Gastrocnemius medialis (tissue), 4 donors: Measurements from ENCODE around the gene RB1.

ENCODE experiments used
- POLR2A ChIP-seq, 2 donors: fragments of 450-650 bp; IDR thresholded peaks; one replicate each; pipeline ENCODE4 v1.6.1; 2017; ENCODE audit warnings: antibody characterized with exemption in 2 of 2, mild to moderate bottlenecking in 2 of 2, moderate library complexity in 2 of 2
- TF ChIP-seq, protein P1 (sequence below), 5 experiments: fragments of 450-650 bp in 3 of 5; fragments of 200-600 bp in 2 of 5; sonication (generic) in 2 of 5; IDR thresholded peaks in 4 of 5; conservative IDR thresholded peaks in 1 of 5; 1 replicate in 4 of 5; 2 replicates in 1 of 5; pipeline ENCODE4 v1.5.1; 2016 to 2019; ENCODE audit warnings: antibody characterized with exemption in 5 of 5, mild to moderate bottlenecking in 3 of 5, moderate library complexity in 3 of 5

- TF ChIP-seq, protein P1, sequence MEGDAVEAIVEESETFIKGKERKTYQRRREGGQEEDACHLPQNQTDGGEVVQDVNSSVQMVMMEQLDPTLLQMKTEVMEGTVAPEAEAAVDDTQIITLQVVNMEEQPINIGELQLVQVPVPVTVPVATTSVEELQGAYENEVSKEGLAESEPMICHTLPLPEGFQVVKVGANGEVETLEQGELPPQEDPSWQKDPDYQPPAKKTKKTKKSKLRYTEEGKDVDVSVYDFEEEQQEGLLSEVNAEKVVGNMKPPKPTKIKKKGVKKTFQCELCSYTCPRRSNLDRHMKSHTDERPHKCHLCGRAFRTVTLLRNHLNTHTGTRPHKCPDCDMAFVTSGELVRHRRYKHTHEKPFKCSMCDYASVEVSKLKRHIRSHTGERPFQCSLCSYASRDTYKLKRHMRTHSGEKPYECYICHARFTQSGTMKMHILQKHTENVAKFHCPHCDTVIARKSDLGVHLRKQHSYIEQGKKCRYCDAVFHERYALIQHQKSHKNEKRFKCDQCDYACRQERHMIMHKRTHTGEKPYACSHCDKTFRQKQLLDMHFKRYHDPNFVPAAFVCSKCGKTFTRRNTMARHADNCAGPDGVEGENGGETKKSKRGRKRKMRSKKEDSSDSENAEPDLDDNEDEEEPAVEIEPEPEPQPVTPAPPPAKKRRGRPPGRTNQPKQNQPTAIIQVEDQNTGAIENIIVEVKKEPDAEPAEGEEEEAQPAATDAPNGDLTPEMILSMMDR (IDR thresholded peaks at IDR 0.05 in 4 of 5, conservative IDR thresholded peaks at IDR 0.05 in 1 of 5): no peak
- no peak for TF ChIP-seq POLR2A (IDR thresholded peaks at IDR 0.05)
Measured at GRCh38 chr13:48275507-48275906, 28.0 kb upstream of the RB1 start.
